ENCODE results near the gene IMPACT. TPM values are rescaled to one million over a fixed set of nuclear protein-coding genes. Genes with fewer than 3 reads are reported as not detected.

The IMPACT gene
- total RNA-seq, 4 donors from 2014 or later: 14.9 to 22.9 (median 20.3) TPM

- ATAC-seq (ENCODE audit: low FRiP score) (no peak), DNase-seq (ENCODE audit: low spot score) (no peak)
- TF ChIP-seq CTCF (IDR thresholded peaks at IDR 0.05): no peak
Observed at GRCh38 chr18:24395049-24395795, 31.2 kb upstream of the IMPACT start.

GRCh38 chr18:24396082-24396633 is 30.3 kb upstream of the IMPACT start:
- no peak for DNase-seq (ENCODE audit: low spot score)
- ATAC-seq (ENCODE audit: low FRiP score): no peak
- TF ChIP-seq CTCF (IDR thresholded peaks at IDR 0.05): no peak

GRCh38 chr18:24397131-24397693 is 29.3 kb upstream of the IMPACT start:
- TF ChIP-seq CTCF (IDR thresholded peaks at IDR 0.05): no peak
- DNase-seq (ENCODE audit: low spot score): peak; percentile 85
- ATAC-seq (ENCODE audit: low FRiP score): peak; percentile 58

GRCh38 chr18:24397694-24398368 is 28.6 kb upstream of the IMPACT start, which contains the start of gene OSBPL1A:
Gene OSBPL1A (minus strand): TSS chr18:24397824. CDS start chr18:24377533, 20,291 bp downstream.
- ATAC-seq (ENCODE audit: low FRiP score) (peak; percentile 95), DNase-seq (ENCODE audit: low spot score) (peak; percentile 79)
- no peak for TF ChIP-seq CTCF (IDR thresholded peaks at IDR 0.05)

GRCh38 chr18:24398540-24398939 is 27.9 kb upstream of the IMPACT start:
- DNase-seq (ENCODE audit: low spot score): no peak
- no peak for ATAC-seq (ENCODE audit: low FRiP score)
- TF ChIP-seq CTCF (IDR thresholded peaks at IDR 0.05): no peak

GRCh38 chr18:24400587-24400986 is 25.9 kb upstream of the IMPACT start:
- DNase-seq (ENCODE audit: low spot score): no peak
- no peak for ATAC-seq (ENCODE audit: low FRiP score)
- TF ChIP-seq CTCF (IDR thresholded peaks at IDR 0.05): no peak
